VCaP (cell line): ENCODE measurements around the gene MAP2K4.

ENCODE experiments used
- H3K27ac ChIP-seq: fragments of 450-650 bp; 2 replicates; pipeline ENCODE4 v1.5.1; 2017
- TF ChIP-seq, protein P1 (sequence below): fragments of 450-650 bp; conservative IDR thresholded peaks from 2 replicates; pipeline ENCODE4 v1.5.1; 2017; ENCODE audit warnings: mild to moderate bottlenecking, moderate library complexity

MAP2K4 gene

DNA sequence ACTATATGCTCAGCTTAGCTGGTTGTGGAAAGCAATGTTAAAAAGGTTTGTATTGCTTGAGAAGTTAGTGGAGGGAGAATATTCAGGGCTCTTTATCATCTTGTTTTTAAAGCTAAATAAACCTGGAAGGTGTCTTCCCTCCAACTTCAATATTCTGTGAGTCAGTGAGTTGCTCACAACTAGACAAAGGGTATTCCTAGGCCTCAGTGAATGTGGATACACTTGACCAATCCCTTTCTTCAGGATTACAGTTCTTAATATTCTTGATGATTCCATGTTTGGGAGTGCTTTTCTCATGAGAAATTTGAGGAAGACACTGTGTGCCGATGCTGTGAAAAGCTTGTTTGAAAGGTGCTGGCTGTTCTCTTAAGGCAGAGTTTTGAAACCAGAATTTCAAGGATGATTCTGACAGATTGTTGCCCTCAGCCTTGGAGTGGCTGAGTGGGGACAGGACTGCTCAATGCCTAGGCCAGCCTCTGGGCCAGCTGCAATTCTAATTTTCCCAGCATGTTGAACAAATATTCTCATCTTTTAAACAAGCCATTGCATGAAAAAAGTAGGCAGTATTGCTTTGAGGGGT lies 30.1 kb downstream of the MAP2K4 start:
- no peak overlapping the region for H3K27ac ChIP-seq
- TF ChIP-seq, protein P1, sequence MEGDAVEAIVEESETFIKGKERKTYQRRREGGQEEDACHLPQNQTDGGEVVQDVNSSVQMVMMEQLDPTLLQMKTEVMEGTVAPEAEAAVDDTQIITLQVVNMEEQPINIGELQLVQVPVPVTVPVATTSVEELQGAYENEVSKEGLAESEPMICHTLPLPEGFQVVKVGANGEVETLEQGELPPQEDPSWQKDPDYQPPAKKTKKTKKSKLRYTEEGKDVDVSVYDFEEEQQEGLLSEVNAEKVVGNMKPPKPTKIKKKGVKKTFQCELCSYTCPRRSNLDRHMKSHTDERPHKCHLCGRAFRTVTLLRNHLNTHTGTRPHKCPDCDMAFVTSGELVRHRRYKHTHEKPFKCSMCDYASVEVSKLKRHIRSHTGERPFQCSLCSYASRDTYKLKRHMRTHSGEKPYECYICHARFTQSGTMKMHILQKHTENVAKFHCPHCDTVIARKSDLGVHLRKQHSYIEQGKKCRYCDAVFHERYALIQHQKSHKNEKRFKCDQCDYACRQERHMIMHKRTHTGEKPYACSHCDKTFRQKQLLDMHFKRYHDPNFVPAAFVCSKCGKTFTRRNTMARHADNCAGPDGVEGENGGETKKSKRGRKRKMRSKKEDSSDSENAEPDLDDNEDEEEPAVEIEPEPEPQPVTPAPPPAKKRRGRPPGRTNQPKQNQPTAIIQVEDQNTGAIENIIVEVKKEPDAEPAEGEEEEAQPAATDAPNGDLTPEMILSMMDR, result no peak

DNA sequence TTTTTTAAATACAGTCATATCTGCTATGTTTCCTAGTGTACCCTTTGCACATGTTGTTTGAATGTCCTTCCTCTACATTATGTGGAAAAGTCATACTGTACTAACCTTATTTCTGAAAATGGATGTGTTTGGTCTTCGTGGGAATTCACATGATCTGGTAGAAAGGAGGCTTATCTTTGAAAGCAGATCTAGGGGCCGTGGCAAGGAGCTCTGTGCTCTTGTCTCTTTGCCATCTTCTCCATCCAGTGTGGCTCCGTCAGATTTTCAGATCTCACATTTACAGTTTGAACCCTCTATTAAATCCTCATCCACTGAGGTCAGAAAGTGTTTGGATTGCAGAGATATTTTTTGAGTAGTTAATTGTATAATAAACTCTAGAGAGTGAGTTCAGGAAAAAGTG lies 32.9 kb downstream of the MAP2K4 start:
- TF ChIP-seq, protein P1, result no peak
- no peak overlapping the region for H3K27ac ChIP-seq

DNA sequence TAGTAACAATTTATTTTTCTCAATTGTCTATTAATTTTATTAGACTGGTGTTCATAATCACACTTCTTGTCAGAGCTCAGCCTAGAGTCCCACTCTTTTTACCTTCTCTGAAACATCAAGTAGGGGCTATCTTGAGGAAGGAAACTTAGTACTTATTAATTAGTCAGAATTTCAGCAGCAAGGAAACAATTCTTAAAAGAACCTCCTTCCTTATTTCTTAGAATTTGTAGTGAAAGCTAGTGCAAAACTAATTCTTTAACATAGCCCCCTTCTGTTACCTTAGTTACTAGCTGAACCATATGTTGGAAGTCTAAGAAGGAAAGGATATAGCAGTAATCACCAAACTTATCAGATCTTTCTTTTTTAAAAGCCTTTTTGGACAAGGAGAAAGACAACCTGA lies 35.2 kb downstream of the MAP2K4 start:
- no peak overlapping the region for H3K27ac ChIP-seq
- TF ChIP-seq, protein P1, result no peak

DNA sequence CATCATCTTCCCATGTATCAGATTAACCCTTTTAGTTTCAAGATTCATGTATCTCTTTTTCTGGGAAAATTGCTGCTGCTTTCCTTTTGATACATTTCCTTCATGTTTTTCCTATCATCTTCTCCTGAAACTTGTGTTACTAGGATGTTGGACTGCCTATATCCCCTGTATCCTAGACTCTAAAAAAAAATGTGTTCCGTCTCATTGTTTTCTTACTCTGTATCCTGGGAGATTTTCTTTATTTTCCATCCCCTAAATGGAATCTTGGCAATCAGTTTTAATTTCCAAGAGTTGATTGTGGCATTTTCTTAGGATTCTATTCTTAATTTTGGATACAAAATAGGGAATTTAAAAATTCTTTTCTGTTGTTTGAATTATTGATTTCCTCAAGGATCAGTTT lies 36.8 kb downstream of the MAP2K4 start:
- TF ChIP-seq, protein P1, result no peak
- H3K27ac ChIP-seq, result no peak overlapping the region

DNA sequence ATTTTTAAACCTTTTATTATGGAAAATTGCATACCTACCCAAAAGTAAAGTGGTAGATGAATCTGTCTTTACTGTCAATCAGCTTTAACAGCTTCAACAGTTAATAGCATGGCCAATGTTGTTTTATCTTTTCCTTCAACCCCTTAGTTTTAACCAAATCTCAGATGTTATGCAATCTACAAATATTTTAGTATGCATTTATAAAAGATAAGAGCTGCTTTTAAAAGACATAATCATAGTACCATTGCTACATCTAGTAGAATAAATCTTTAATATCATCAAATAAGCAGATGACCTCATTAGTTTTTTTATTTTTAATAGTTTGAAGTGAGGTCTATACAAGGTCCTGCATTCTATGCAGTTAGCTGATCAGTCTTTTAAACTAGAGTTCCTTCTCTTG lies 37.9 kb downstream of the MAP2K4 start:
- H3K27ac ChIP-seq, result no peak overlapping the region
- TF ChIP-seq, protein P1, result no peak

DNA sequence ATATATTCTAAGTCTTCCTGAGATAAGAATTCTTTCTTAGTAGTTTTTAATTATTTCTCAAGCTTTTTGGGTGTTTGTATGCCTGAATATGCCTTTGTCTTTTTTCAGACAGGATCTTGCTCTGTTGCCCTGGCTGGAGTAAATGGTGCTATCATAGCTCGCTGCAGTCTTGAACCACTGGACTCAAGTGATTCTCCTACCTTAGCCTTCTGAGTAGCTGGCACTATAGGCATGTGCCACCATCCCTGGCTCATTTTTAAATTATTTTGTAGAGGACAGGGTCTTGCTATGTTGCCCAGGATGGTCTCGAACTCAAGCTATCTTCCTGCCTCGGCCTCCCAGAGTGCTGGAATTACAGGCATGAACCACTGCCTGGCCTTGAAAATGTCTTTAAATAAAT lies 41.6 kb downstream of the MAP2K4 start:
- no peak overlapping the region for H3K27ac ChIP-seq
- TF ChIP-seq, protein P1, result no peak

DNA sequence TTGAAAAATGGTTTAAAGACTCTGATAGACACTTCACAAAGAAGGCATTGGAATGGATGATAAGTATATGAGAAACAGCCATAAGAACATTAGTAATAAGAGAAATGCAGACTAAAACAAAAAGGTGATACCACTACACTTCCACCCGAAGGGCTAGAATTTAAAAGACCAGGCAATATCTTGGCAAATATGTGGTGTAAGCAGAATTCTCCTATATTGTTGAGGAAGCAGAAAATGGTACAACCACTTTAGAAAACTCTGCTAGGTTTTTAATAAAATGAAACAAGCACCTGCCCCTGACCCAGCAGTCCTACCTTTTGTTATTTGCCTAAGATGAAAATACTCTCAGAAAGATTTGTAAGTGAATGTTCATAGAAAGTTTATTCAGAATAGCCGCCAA lies 43.7 kb downstream of the MAP2K4 start:
- no peak overlapping the region for H3K27ac ChIP-seq
- TF ChIP-seq, protein P1, result no peak

DNA sequence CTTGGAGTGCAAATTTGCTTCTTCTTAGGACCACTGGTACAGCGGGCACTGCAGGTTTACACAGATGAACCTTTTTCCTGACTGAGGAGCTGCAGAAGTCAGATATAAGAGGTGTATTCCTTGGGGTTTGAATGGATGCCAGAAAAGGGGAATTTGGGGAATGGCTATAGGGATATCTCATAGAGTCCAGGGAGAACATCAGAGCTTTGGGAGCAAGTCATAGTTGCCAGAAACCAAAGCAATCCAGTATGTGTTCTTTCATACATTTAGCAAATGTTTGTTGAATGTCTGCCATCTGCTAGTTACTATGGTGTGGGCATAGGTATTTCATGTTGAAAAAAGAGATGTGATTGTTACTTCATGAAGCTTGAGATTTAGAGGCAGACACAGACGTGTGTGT lies 46.8 kb downstream of the MAP2K4 start:
- TF ChIP-seq, protein P1, result no peak

More for the DNA sequence above, 46.8 kb downstream of the MAP2K4 start:
- H3K27ac ChIP-seq, result no peak overlapping the region
